Mesendoderm (in vitro differentiated cells): Measurements from ENCODE around the gene INCA1.

Experiments
- DNase-seq: peaks from one replicate; pipeline ENCODE4 v3.0.0; 2013
- H2AK5ac ChIP-seq: 2 replicates; pipeline ENCODE4 v1.6.1; 2013; ENCODE audit warnings: low read length, inconsistent platforms
- H2BK120ac ChIP-seq: 2 replicates; pipeline ENCODE4 v1.6.1; 2013; ENCODE audit warnings: low read depth, mild to moderate bottlenecking, low read length, moderate library complexity, mixed read lengths
- H2BK15ac ChIP-seq: replicated peaks from 2 replicates; pipeline ENCODE4 v1.6.1; 2013; ENCODE audit warnings: low read depth, mild to moderate bottlenecking, moderate library complexity
- H2BK5ac ChIP-seq: 2 replicates; pipeline ENCODE4 v1.6.1; 2013; ENCODE audit warnings: low read length, inconsistent platforms
- H3K18ac ChIP-seq: 2 replicates; pipeline ENCODE4 v1.6.1; 2013; ENCODE audit warnings: mild to moderate bottlenecking, low read length, mixed read lengths
- H3K23ac ChIP-seq: one replicate; pipeline ENCODE4 v1.6.1; 2013; ENCODE audit warnings: low read length
- H3K27ac ChIP-seq: 2 replicates; pipeline ENCODE4 v1.5.1; 2013; ENCODE audit warnings: low read depth, mild to moderate bottlenecking, inconsistent platforms, low read length, moderate library complexity
- H3K27me3 ChIP-seq: 2 replicates; pipeline ENCODE4 v1.6.1; 2013; ENCODE audit warnings: low read length, control low read depth, mild to moderate bottlenecking, inconsistent platforms; ENCODE audit not compliant: insufficient read depth, poor library complexity
- H3K36me3 ChIP-seq: 2 replicates; pipeline ENCODE4 v1.6.1; 2013; ENCODE audit warnings: low read length, inconsistent platforms; ENCODE audit not compliant: control insufficient read depth, insufficient read depth
- H3K4ac ChIP-seq: one replicate; pipeline ENCODE4 v1.6.1; 2013; ENCODE audit warnings: low read depth, mild to moderate bottlenecking, low read length, moderate library complexity
- H3K4me1 ChIP-seq: 2 replicates; pipeline ENCODE4 v1.6.1; 2013; ENCODE audit warnings: low read depth, low read length, inconsistent platforms; ENCODE audit not compliant: control insufficient read depth
- H3K4me2 ChIP-seq: 2 replicates; pipeline ENCODE4 v1.6.1; 2013; ENCODE audit warnings: low read length
- H3K4me3 ChIP-seq: 2 replicates; pipeline ENCODE4 v1.5.1; 2013; ENCODE audit warnings: mild to moderate bottlenecking, low read length
- H3K56ac ChIP-seq: one replicate; pipeline ENCODE4 v1.6.1; 2013; ENCODE audit warnings: low read length
- H3K79me1 ChIP-seq: 2 replicates; pipeline ENCODE4 v1.6.1; 2013; ENCODE audit warnings: low read length, inconsistent platforms
- H3K79me2 ChIP-seq: 2 replicates; pipeline ENCODE4 v1.6.1; 2013; ENCODE audit warnings: mild to moderate bottlenecking, low read length; ENCODE audit not compliant: control insufficient read depth, insufficient read depth
- H3K9ac ChIP-seq: 2 replicates; pipeline ENCODE4 v1.6.1; 2013; ENCODE audit warnings: low read length, inconsistent platforms
- H4K5ac ChIP-seq: one replicate; pipeline ENCODE4 v1.6.1; 2013; ENCODE audit warnings: low read length
- H4K8ac ChIP-seq: one replicate; pipeline ENCODE4 v1.6.1; 2013; ENCODE audit warnings: low read depth, mild to moderate bottlenecking, control low read depth, low read length, moderate library complexity
- WGBS: extraction: QIAGEN DNeasy Blood & Tissue Kit; methylation state at CpG from one replicate; pipeline ENCODE4 v1.1.7; 2013; ENCODE audit warnings: low lambda C conversion rate, missing lambda C conversion rate; ENCODE audit not compliant: insufficient coverage; ENCODE audit errors: extremely low coverage; 5-methylcytosine and 5-hydroxymethylcytosine counted together

INCA1 gene

GRCh38 chr17:4948166-4948930, 49.0 kb downstream of the INCA1 start, which contains the start of gene PFN1:
Gene PFN1 (minus strand): TSS chr17:4948530. CDS start chr17:4948394, 136 bp downstream.
- Histone ChIP-seq H3K27ac (peak within 1 kb of the TSS; percentile 100), H4K8ac (peak within 1 kb of the TSS; percentile 95), H4K5ac (peak within 1 kb of the TSS; percentile 94), H3K4ac (peak within 1 kb of the TSS; percentile 100), H2BK120ac (peak within 1 kb of the TSS; percentile 55), H2BK15ac (no peak within 1 kb of the TSS), H3K4me1 (peaks cover 15% of the 10 kb centered on the region), H3K9ac (peak within 1 kb of the TSS; percentile 100), H3K56ac (peak within 1 kb of the TSS; percentile 100), H3K79me2 (peaks cover 38% of the 10 kb centered on the region), H2BK5ac (peak within 1 kb of the TSS; percentile 97), H3K23ac (peak within 1 kb of the TSS; percentile 99), H3K4me2 (peak within 1 kb of the TSS; percentile 75), H2AK5ac (peak within 1 kb of the TSS; percentile 98), H3K18ac (peak within 1 kb of the TSS; percentile 99), H3K79me1 (peaks cover 11% of the 10 kb centered on the region), H3K4me3 (peak within 1 kb of the TSS; percentile 98), H3K27me3 (no peaks in the 10 kb centered on the region), H3K36me3 (peaks cover 15% of the 10 kb centered on the region)
- no CpG with 5 or more reads among the region's 59 CpGs for WGBS
- DNase-seq, result peak; percentile 95

- peaks cover 44% of the 10 kb centered on the region for H3K79me2 ChIP-seq
Measured at GRCh38 chr17:4947411-4948165, 49.7 kb downstream of the INCA1 start.

GRCh38 chr17:4947010-4947410, 50.3 kb downstream of the INCA1 start:
- Histone ChIP-seq H3K4me1 (peaks cover 15% of the 10 kb centered on the region), H3K9ac (peak overlapping the region; percentile 84), H3K18ac (peak overlapping the region; percentile 52), H3K4me3 (peak overlapping the region; percentile 90), H2BK120ac (no peak overlapping the region), H3K79me1 (peaks cover 13% of the 10 kb centered on the region), H3K27ac (peak overlapping the region; percentile 84), H2AK5ac (no peak overlapping the region), H3K56ac (peak overlapping the region; percentile 88), H4K5ac (no peak overlapping the region), H3K27me3 (no peaks in the 10 kb centered on the region), H3K79me2 (peaks cover 49% of the 10 kb centered on the region), H2BK15ac (no peak overlapping the region), H3K36me3 (peaks cover 17% of the 10 kb centered on the region), H3K23ac (no peak overlapping the region), H3K4me2 (peak overlapping the region; percentile 97), H3K4ac (no peak overlapping the region), H2BK5ac (no peak overlapping the region), H4K8ac (no peak overlapping the region)
- peak; percentile 30 for DNase-seq
- no CpG with 5 or more reads among the region's 7 CpGs for WGBS

More at GRCh38 chr17:4947411-4948165, 49.7 kb downstream of the INCA1 start:
- H3K36me3 ChIP-seq, result peaks cover 15% of the 10 kb centered on the region
- H3K18ac ChIP-seq, result peak overlapping the region; percentile 52
- peak overlapping the region; percentile 97 for H3K4me2 ChIP-seq
- H3K27me3 ChIP-seq, result no peaks in the 10 kb centered on the region
- H3K4me1 ChIP-seq, result peaks cover 15% of the 10 kb centered on the region
- H2BK15ac ChIP-seq, result no peak overlapping the region
- peak; percentile 82 for DNase-seq
- peaks cover 11% of the 10 kb centered on the region for H3K79me1 ChIP-seq
- peak overlapping the region; percentile 97 for H2BK5ac ChIP-seq
- peak overlapping the region; percentile 97 for H3K4ac ChIP-seq
- WGBS, result no CpG with 5 or more reads among the region's 56 CpGs
- peak overlapping the region; percentile 92 for H3K27ac ChIP-seq
- peak overlapping the region; percentile 98 for H3K4me3 ChIP-seq
- H4K8ac ChIP-seq, result peak overlapping the region; percentile 29
- H3K56ac ChIP-seq, result peak overlapping the region; percentile 100
- H3K23ac ChIP-seq, result peak overlapping the region; percentile 99
- H4K5ac ChIP-seq, result no peak overlapping the region
- H3K9ac ChIP-seq, result peak overlapping the region; percentile 100
- peak overlapping the region; percentile 0 for H2BK120ac ChIP-seq
- peak overlapping the region; percentile 98 for H2AK5ac ChIP-seq

- Histone ChIP-seq H3K23ac (no peak overlapping the region), H3K4ac (no peak overlapping the region), H3K79me1 (peaks cover 15% of the 10 kb centered on the region), H4K5ac (no peak overlapping the region), H3K18ac (no peak overlapping the region), H3K56ac (peak overlapping the region; percentile 88), H3K27me3 (no peaks in the 10 kb centered on the region), H3K9ac (peak overlapping the region; percentile 84), H3K4me2 (peak overlapping the region; percentile 97), H3K4me3 (peak overlapping the region; percentile 90), H2BK120ac (no peak overlapping the region), H4K8ac (no peak overlapping the region), H2BK5ac (no peak overlapping the region), H3K27ac (peak overlapping the region; percentile 84), H2BK15ac (no peak overlapping the region), H3K79me2 (peaks cover 54% of the 10 kb centered on the region), H3K4me1 (peaks cover 10% of the 10 kb centered on the region), H3K36me3 (peaks cover 17% of the 10 kb centered on the region), H2AK5ac (no peak overlapping the region)
- no CpG with 5 or more reads among the region's 16 CpGs for WGBS
- DNase-seq, result no peak
Measured at GRCh38 chr17:4946312-4946976, 50.9 kb downstream of the INCA1 start.

GRCh38 chr17:4945944-4946280, 51.4 kb downstream of the INCA1 start:
- DNase-seq, result no peak
- Histone ChIP-seq H3K18ac (no peak overlapping the region), H3K23ac (no peak overlapping the region), H3K9ac (peak overlapping the region; percentile 84), H2BK120ac (no peak overlapping the region), H3K4me1 (peaks cover 5% of the 10 kb centered on the region), H3K79me2 (peaks cover 60% of the 10 kb centered on the region), H3K56ac (peak overlapping the region; percentile 88), H3K4me3 (peak overlapping the region; percentile 90), H2BK15ac (no peak overlapping the region), H3K27me3 (no peaks in the 10 kb centered on the region), H4K8ac (no peak overlapping the region), H3K36me3 (peaks cover 17% of the 10 kb centered on the region), H3K27ac (peak overlapping the region; percentile 26), H2AK5ac (no peak overlapping the region), H3K79me1 (peaks cover 16% of the 10 kb centered on the region), H3K4me2 (peak overlapping the region; percentile 97), H2BK5ac (no peak overlapping the region), H4K5ac (no peak overlapping the region), H3K4ac (no peak overlapping the region)
- no CpG with 5 or more reads among the region's 4 CpGs for WGBS
